ENCODE results near the gene ZIC2. TPM values are rescaled to one million over a fixed set of nuclear protein-coding genes. Genes with fewer than 3 reads are reported as not detected.

Gene ZIC2
- total RNA-seq, 1 experiment from 2014 or later, result 426 TPM

DNA sequence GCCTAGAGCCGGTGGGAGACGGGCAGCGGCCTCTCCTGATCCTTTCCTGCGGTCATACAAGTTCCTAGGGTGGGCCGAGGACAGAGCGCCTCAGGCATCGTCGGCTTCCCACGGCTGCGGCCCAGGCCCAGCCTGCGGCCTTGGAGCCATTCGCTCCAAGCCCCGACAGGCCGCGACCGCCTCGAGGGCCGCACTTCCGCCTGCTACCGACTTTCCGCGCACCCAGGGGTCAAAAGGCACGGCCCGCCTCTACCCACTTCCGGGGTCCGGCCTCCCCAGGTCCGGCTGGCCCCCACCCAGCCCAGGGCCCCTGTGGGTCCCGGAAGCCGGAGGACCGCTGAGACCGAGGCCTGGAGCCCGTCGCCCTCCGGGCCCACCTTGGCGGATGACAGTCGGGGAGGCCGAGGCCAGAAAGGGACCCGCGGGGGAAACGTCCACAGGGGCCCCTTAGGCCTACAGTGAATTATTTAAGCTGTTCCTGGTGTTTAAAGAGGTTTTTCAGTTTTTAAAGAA, 16.2 kb downstream of the ZIC2 start:
- Histone ChIP-seq H3K56ac (ENCODE audit: insufficient read length, low read depth, low read length) (no peak overlapping the region), H4K20me1 (ENCODE audit: control insufficient read depth, insufficient read depth, insufficient read length) (no peaks in the 10 kb centered on the region), H3K27me3 (ENCODE audit: insufficient read depth, low read length) (peaks cover 24% of the 10 kb centered on the region; the same call in 1 of the 2 replicates), H3K4me2 (ENCODE audit: insufficient read depth, insufficient read length, low read length) (peak overlapping the region; percentile 99), H3K4ac (ENCODE audit: low read depth, low read length) (no peak overlapping the region), H3K79me2 (ENCODE audit: insufficient read depth, low read length) (no peaks in the 10 kb centered on the region), H2AFZ (ENCODE audit: low read length) (no peak overlapping the region), H3K23ac (ENCODE audit: insufficient read length, low read depth, low read length) (no peak overlapping the region), H2BK20ac (ENCODE audit: low read depth, low read length, poor library complexity, severe bottlenecking) (no peak overlapping the region), H4K5ac (ENCODE audit: insufficient read length, low read depth, low read length) (no peak overlapping the region), H3K27ac (ENCODE audit: insufficient read length, low read depth, low read length) (no peak overlapping the region), H2BK5ac (ENCODE audit: insufficient read length, low read length) (no peak overlapping the region), H3K4me1 (ENCODE audit: insufficient read depth, low read length) (peaks cover 5% of the 10 kb centered on the region; the same call in 1 of the 2 replicates), H2BK120ac (ENCODE audit: low read depth, low read length, poor library complexity, severe bottlenecking) (no peak overlapping the region), H4K8ac (replicated peaks; ENCODE audit: insufficient read length, low read depth, low read length) (no peak overlapping the region), H3K9ac (ENCODE audit: extremely low read depth, insufficient read length, low read length) (no peak overlapping the region), H3K14ac (ENCODE audit: insufficient read depth, low read length) (peak overlapping the region; percentile 9), H2AK5ac (ENCODE audit: insufficient read length, low read length) (no peak overlapping the region), H3K9me3 (ENCODE audit: control insufficient read depth, low read depth, low read length) (no peaks in the 10 kb centered on the region), H3K18ac (ENCODE audit: insufficient read length, low read depth, low read length) (peak overlapping the region; percentile 1), H2BK12ac (ENCODE audit: insufficient read length, low read depth, low read length) (no peak overlapping the region), H3K23me2 (ENCODE audit: insufficient read length, low read depth, low read length, poor library complexity, severe bottlenecking) (peaks cover 19% of the 10 kb centered on the region), H3T11ph (ENCODE audit: low read length) (no peak overlapping the region), H2BK15ac (ENCODE audit: low read depth, low read length) (no peak overlapping the region), H3K79me1 (ENCODE audit: insufficient read depth, low read depth, low read length, poor library complexity, severe bottlenecking) (no peaks in the 10 kb centered on the region), H4K91ac (ENCODE audit: insufficient read length, low read depth, low read length) (no peak overlapping the region)
- Mint-ChIP-seq H3K9me3 (peaks cover 0 to 9% of the 10 kb centered on the region in 2 experiments; a peak in 2 of 5 replicates), H3K36me3 (ENCODE audit: insufficient read depth in 1 of 3, low read depth in 3 of 3) (no peaks in the 10 kb centered on the region), H3K27me3 (ENCODE audit: low read depth) (peaks cover 47% of the 10 kb centered on the region), H3K4me3 (peak overlapping the region; percentile 53 to 58; a peak in 3 of 5 replicates), H3K27ac (no peak overlapping the region; a peak in 1 of 7 replicates), H3K4me1 (peaks cover 38 to 48% of the 10 kb centered on the region in 2 experiments)
- TF ChIP-seq CTCF (conservative IDR thresholded peaks at IDR 0.05), result no peak
- WGBS (ENCODE audit: extremely low coverage, insufficient read length, low lambda C conversion rate), result no CpG with 5 or more reads among the region's 40 CpGs
- DNase-seq, result no peak

Measured in H9 (cell line).